NOMO-1 (cell line): ENCODE results near the gene TAPBP.

Experiments
- DNase-seq, 2 experiments: peaks; one replicate each; lab custom pipeline; 2025; ENCODE audit not compliant: unreplicated experiment in 2 of 2; lab: John Stamatoyannopoulos, UW

Gene TAPBP

GRCh38 chr6:33320315-33321181, 6.7 kb upstream of the TAPBP start:
- no peak for DNase-seq

- no peak for DNase-seq
These were observed 6.0 kb upstream of the TAPBP start for GRCh38 chr6:33319939-33320314.

- no peak for DNase-seq
These were observed 4.7 kb upstream of the TAPBP start for GRCh38 chr6:33318426-33319073.

DNA sequence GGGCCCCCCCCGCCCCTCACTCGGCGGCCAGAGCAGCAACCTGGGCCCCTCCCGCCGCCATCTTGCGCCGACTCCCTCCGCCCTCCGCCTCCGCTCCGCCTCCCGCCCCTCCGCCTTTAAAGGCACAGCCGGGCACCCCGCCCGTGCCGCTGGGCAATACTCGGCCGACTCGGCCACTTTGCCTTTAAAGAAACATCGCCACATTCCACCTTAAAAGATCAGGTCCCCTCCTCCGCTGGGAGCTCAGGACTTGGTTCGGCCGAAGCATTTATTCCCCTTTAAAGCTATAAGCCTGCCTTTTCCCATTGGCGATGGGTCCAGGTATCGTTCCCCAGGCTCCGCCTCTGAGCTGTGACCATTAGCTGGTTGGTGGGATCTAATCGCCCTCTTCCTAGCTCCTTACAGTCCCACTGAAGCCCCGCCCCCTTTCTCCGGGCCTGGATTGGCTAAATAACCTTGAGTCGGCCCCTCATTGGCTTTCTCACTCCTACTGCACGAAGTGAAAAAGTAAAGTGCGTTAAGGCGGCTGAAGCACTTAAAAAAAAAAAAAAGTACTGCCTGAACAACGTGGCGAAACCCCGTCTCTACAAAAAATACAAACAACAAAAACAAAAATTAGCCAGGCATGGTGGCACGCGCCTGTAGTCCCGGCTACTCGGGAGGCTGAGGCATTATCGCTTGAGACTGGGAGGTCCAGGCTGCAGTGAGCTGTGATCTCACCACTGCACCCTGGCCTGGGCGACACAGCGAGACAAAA, 4.0 kb upstream of the TAPBP start, which contains the start of gene ZBTB22:
TSS of gene ZBTB22 (minus strand) at position 76 of the 757 bp plus-strand sequence. CDS start 828 bp downstream, outside the sequence.
- DNase-seq: peak; percentile 93 to 98

DNA sequence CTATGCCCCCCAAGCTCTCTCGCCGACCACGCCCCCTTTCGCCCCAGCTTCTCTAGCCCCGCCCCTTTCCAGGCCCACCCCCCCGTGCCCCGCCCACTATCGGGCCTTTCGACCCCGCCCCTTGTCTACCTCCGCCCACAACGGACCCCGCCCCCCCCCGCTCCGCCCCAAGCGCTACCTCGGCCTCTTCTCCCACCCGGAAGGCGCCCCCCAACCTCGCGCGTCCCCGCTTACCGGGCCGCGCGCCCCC, 3.5 kb upstream of the TAPBP start:
- peak in 1 of 2 experiments; percentile 24 for DNase-seq

DNA sequence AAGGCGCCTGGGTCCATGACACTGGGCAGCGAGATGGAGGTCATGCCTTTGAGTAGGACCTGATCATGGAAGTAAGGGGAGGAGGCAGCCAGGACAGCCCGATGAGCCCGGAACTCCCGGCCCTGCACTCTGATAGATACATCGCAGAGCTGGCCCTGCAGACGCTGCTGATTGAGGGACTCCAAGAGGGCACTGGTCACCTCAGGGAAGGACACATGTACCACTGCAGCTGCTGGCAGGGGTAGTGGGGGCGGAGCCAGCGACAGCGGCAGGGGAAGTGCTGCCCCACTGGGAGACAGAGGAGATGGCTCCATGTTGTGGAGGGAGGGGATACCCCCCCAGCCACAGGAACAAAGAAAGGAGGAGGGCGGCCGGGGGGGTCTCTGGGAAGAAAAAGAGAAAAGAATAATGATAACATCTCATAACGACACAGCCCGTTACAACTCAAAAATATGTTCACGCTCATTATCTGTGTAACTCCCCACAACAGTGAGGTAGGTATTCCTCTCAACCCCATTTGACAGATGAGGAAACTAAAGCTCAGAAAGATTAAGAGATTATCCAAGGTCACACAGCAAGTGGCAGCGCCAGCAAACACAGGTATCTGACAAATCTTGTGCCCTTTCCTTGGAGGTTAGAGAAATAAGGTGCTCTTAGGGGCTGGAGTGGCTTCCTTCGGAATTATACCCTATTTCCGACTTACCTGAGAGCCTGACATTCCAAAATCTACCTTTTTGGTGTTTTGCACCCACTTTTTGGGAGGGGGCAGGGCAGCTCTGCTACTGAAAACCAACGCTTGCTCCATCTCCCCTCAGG, 2.9 kb upstream of the TAPBP start:
- DNase-seq: peak in 1 of 2 experiments; percentile 10

GRCh38 chr6:33315793-33316602, 2.1 kb upstream of the TAPBP start:
- no peak for DNase-seq

DNA sequence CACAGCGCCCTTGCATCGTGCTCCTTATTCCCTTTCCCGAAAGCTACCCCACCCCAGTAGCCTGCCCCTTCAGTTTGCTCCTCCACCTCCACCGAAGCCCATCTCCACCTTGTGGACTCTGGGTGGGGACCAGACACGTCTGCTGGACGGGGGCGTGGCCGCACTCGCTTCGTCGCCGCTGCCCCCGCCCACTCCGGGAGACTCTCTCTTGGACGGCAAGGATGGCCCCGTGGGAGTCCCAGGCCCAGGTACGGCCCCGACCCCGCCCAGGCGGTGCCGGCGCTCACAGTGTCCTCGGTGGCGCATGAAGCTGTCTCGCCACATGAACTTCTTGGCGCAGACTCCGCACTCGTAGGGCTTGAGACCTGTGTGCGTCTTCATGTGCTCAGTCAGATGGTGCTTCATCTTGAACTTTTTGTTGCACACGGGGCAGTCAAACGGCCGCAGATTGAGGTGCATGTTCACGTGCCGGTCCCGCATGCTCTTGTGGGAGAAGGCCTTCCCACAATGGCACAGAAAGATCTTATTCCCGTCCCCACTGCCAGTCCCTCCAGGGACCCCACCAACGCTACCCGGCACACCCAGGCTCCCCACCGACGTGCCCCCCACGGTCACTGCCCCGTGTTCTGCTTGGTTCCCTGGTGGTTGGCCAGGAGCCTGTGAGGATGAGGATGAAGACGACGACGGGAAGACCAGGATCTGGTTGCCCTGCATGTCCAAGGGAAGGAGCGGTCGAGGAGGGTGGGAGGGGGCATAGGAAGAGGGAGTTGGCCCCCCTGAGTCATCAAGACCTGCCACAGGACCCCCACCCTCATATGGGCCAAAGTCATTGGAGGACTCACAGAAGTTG, 1.3 kb upstream of the TAPBP start:
- peak in 1 of 2 experiments; percentile 53 for DNase-seq

DNA sequence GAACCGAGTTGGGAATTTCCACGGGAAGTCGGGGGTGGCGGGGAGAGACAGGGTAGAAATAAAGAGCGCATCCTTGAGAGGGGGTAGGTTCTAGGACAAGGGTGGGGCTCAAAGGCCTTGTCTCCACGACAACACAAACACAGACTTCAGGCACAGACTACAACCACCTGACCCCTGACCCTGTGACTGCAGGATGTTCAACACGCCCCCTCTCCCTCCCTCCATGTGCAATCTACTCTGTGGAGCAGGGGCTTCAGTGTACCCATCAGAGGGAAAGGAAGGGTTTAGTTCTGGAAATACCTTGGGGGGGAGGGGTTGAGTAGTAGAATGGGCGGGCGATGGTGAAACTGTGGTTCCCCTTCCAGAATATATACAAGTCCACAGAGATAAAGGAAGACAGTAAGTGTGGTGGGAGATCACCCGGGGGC, 651 bp upstream of the TAPBP start:
- peak; percentile 51 to 71 for DNase-seq

- peak; percentile 55 to 58 for DNase-seq
These were observed 671 bp downstream of the TAPBP start for GRCh38 chr6:33313105-33313708.

DNA sequence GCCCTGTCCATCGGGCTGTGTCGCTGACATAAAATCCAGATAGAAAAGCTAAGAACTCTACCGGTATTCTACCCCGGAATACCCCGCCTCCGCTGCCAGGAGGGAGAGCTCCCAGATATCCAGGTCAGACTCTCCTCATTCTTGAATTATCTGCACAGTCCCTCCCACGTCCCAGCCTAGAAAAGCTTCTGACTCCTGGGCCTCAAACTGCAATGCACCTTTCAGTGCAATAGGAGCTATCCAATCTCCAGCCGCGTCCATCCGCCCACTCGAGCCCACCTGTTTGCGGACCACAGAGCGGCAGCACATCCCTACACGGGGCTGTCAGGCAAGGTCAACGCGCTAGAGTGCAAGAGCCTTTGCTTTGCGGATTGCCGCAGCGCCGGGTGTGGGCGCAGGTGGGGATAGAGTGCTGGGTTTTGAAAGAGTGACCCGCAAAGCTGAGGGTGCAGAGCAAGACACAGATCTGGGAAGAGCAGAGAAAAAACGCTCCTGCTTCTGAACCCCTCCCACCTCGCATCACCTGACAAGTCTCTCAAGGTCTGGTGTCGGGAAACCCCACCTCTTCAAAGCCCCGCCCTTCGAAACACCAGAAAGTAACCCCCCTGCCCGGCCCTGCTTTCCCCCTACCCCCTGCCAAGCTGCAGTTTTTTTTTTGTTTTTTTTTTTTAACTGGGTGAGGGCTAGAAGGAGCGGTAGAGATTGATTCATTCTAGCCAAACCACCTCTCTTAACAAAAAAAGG, 1.3 kb downstream of the TAPBP start:
- DNase-seq: peak; percentile 45 to 67

DNA sequence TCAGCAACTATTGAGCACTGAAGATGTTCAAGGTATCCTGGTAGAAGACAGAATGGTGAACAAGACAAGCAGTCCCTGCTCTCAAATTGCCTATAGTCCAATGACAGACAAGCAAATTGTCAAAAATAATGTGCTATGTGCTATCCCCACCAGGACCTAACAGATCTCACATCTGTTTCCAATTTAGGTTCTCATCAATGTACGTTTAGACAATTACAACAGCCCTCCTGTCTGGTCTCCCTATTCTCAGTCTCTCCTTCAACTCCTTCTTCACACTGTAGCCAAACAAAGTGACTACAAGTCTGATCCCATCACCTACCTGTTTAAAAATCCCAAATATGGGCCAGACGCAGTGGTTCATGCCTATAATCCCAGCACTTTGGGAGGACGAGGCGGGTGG, 7.5 kb downstream of the TAPBP start:
- DNase-seq: no peak

DNA sequence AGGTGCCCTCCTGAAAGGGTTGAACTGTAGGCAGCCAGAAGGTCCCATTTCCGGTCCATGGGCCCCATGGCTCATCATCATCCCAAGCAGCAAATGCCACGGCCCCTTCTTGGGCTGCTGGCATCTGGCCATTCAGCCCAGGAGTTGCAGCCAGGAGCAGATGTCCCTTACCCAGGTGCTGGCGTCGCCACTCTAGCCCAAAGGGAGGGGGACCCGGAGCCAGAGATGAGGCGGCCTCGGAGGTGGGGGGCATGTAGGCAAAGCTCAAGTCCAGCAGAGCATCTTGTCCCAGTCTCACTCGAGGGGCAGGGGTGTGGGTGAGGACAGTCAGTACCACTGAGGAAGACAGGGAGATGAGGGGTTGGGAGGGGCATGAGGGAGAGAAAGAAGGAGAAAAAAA, 8.8 kb downstream of the TAPBP start:
- DNase-seq: no peak

- DNase-seq: no peak
These were observed 9.7 kb downstream of the TAPBP start for GRCh38 chr6:33304216-33304615.

DNA sequence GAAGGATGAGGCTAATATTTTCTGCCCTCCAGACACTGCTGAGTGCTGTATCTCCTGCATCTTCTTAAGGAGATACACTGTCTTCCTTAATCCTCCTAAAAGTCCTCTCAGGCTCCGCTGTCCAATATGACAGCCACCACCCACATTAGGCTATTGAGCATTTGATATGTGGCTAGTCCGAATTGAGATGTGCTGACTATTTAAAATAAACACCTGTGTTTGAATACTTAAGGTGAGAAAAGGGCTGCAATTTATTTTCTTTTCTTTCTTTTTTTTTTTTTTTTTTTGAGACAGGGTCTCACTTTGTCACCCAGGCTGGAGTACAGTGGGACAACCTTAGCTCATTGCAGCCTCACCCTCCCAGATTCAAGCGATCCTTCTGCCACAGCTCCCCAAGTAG, 12.0 kb downstream of the TAPBP start:
- no peak for DNase-seq

GRCh38 chr6:33299237-33299944, 14.5 kb downstream of the TAPBP start:
- peak; percentile 87 to 92 for DNase-seq

GRCh38 chr6:33298773-33299236, 15.1 kb downstream of the TAPBP start, which contains the start of gene RGL2:
RGL2 (minus strand) TSS chr6:33298942; CDS start chr6:33298610, 332 bp downstream.
- peak; percentile 53 to 81 for DNase-seq
